Measurements from ENCODE around the gene PRR23B. TPM values are rescaled to one million over a fixed set of nuclear protein-coding genes. Genes with fewer than 3 reads are reported as not detected.

PRR23B gene
- not detected in 2 replicates for total RNA-seq

DNA sequence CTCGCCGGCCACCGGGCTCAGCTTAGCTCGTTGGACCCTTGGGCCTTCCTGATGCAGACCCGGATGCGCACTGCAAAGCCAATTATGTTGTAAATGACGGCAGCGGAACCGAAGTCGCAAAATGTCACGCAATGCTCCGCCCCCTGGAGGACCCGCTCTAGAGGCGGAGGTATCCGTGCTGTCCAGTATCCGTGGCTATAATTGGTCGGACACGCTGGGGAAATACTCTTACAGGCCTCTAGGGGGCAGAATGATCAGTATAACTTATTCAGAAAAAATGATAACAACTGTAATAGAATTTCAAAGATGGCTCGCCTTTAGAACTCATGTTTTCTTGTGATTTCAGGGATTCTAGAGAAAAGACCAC is at the start of gene PRR23B:
PRR23B (minus strand) TSS at position 59 of the 367 bp plus-strand sequence. CDS start 265 bp downstream, outside the sequence.

DNA sequence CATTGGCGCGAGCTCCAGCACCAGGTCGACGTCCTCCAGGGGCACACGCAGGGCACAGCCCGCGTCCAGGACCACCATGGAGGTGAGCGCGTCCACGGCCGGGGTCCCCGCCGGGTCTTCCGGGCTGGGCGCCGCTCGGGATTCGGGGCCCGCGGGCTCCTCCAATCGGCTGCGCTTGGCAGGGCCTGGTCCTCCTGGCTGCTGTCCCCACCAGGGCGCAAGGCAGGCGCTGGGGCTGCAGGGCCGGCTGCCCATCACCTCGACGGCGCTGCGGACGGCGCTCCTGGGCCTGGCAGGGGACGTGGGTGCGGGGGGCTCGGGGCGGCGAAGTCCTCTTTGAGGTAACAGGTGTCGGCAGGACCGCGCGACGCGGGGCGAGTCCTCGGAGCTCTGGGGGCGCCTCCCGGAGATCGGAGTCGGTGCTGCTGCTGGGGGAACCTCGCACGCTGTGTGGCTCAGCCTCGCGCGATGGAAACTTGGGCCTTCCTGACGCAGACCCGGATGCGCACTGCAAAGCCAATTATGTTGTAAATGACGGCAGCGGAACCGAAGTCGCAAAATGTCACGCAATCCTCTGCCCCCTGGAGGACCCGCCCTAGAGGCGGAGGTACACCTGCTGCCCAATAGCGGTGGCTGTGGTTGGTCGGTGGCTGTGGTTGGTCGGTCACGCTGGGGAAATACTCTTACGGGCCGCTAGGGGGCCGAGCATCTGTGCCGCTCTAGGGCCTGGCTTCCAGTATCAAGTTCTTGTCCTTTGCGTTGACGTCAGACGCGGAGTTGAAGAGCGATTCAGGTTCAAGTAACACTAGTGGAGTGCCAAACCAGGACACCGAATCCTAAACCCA is 23.9 kb upstream of the PRR23B start, which contains the start of gene PRR23C:
PRR23C (minus strand) TSS at position 527 of the 845 bp plus-strand sequence; CDS start at position 255, 272 bp downstream.

DNA sequence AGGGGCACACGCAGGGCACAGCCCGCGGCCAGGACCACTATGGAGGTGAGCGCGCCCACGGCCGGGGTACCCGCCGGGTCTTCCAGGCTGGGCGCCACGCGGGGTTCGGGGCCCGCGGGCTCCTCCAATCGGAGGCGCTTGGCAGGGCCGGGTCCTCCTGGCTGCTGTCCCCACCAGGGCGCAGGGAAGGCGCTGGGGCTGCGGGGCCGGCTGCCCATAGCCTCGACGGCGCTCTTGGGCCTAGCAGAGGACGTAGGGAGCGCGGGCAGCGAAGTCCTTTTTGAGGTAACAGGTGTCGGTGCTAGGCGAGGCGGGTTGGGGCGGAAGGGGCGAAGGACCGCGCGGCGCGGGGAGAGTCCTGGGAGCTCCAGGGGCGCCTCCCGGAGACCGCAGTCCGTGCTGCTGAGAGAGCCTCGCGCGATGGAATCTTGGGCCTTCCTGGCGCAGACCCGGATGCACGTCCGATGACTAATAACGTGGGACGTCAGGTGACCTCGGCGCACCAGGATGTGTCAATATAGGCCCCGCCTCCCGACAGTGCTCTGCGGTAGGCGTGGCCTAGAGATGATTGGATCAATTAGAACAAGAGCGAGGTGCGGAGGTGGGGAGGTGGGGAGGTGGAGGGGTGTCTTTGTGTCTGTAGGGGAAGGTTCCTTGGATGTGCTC is 14.5 kb downstream of the PRR23B start, which contains the start of gene PRR23A:
PRR23A (minus strand) TSS at position 218 of the 666 bp plus-strand sequence; CDS start at position 218, 0 bp downstream.

Other genes with a start within 250 kb of the PRR23B start
- 6.1 and 6.2 TPM in 2 replicates for gene PIK3CB, start 186.0 kb downstream of the PRR23B start, total RNA-seq
- 25.9 and 28.3 TPM in 2 replicates for gene FOXL2, start 73.8 kb downstream of the PRR23B start, total RNA-seq
- 28.9 and 33.4 TPM in 2 replicates for gene FOXL2NB, start 73.7 kb downstream of the PRR23B start, total RNA-seq
- not detected in 2 replicates for gene PRR23A, start 14.7 kb downstream of the PRR23B start, total RNA-seq
- not detected in 2 replicates for gene PRR23C, start 24.0 kb upstream of the PRR23B start, total RNA-seq

All from myometrial cell (primary cell).